ENCODE measurements around the gene TBKBP1. TPM values are rescaled to one million over a fixed set of nuclear protein-coding genes. Genes with fewer than 3 reads are reported as not detected.

The TBKBP1 gene
- polyA plus RNA-seq, 2 of the 4 experiments (the other 2 are of a cell fraction) = 3.4 to 9.3 TPM

DNA sequence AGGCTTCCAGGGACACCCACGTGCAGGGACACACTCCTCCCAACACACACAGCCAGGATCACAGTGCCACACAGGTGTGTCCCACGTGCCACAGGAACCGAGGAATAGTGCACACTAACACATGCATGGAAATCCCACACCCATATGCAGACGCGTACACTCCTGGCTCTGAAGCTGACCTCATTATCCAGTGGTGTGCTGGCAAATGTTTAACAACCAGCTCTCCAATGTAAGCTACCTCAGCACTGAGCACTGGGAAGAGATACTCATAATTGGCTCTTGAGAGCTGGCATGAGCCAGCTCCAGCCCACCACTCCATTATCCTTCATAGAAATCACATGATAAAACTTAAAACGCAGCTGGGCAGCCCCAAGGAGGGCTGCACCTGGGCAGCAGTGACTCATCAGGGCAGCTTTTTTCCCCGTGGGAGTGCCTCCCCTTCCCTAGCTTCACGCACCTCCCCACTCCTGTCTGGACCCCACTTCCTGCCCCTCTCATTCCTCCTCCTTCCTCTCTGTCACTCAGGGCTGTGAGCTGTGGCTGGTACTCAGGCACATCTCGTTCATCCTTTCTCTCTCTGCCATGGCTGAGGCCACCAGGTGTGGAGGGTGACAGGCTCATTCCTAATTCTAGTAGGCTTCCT is 24.1 kb downstream of the TBKBP1 start:
- Histone ChIP-seq H3K9me3 (no peaks in the 10 kb centered on the region), H3K4me3 (no peak overlapping the region), H3K4me1 (peaks cover 13% of the 10 kb centered on the region), H3K27ac (no peak overlapping the region), H3K4me2 (no peak overlapping the region)
- ChIA-PET CTCF (interaction anchor here (0.9 to 2.9 kb wide), 9 partner anchors 10 to 103 kb away, joined by 3 to 31 read pairs (median 5); partner anchors contain the start of genes OSBPL7 and TBX21), POLR2A (interaction anchor here (0.6 kb wide), 1 partner anchor 71 kb away, joined by 7 read pairs; no protein-coding TSS in a partner anchor)
- ATAC-seq (peak in 1 of 2 experiments; percentile 20; a peak in 3 of 6 replicates), FAIRE-seq (no peak), DNase-seq (ENCODE audit: low read depth in 1 of 2, low spot score in 1 of 2) (no peak)
- TF ChIP-seq MYC (IDR thresholded peaks at IDR 0.05; ENCODE audit: borderline replicate concordance, low read length) (no peak), KDM1A (IDR thresholded peaks at IDR 0.05; ENCODE audit: low read depth) (no peak), HOXB13 (CRISPR knock-in tag; IDR thresholded peaks at IDR 0.05; ENCODE audit: low read depth) (no peak), CBX2 (IDR thresholded peaks at IDR 0.05; ENCODE audit: borderline replicate concordance, low read depth) (no peak), TFCP2L1 (CRISPR knock-in tag; IDR thresholded peaks at IDR 0.05) (no peak), CHD2 (IDR thresholded peaks at IDR 0.05; ENCODE audit: low read length, partially characterized antibody) (no peak), ZC3H11A (IDR thresholded peaks at IDR 0.05) (no peak), PHF8 (IDR thresholded peaks at IDR 0.05; ENCODE audit: borderline replicate concordance, low read depth) (no peak), KDM5A (IDR thresholded peaks at IDR 0.05) (no peak), ZSCAN20 (CRISPR knock-in tag; IDR thresholded peaks at IDR 0.05) (no peak)
- TF ChIP-seq, protein P1, sequence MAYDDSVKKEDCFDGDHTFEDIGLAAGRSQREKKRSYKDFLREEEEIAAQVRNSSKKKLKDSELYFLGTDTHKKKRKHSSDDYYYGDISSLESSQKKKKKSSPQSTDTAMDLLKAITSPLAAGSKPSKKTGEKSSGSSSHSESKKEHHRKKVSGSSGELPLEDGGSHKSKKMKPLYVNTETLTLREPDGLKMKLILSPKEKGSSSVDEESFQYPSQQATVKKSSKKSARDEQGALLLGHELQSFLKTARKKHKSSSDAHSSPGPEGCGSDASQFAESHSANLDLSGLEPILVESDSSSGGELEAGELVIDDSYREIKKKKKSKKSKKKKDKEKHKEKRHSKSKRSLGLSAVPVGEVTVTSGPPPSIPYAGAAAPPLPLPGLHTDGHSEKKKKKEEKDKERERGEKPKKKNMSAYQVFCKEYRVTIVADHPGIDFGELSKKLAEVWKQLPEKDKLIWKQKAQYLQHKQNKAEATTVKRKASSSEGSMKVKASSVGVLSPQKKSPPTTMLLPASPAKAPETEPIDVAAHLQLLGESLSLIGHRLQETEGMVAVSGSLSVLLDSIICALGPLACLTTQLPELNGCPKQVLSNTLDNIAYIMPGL (CRISPR knock-in tag; IDR thresholded peaks at IDR 0.05; ENCODE audit: borderline replicate concordance) = no peak
- WGBS (ENCODE audit: missing lambda C conversion rate) = 29% methylated on average over 9 of the region's 9 CpGs

DNA sequence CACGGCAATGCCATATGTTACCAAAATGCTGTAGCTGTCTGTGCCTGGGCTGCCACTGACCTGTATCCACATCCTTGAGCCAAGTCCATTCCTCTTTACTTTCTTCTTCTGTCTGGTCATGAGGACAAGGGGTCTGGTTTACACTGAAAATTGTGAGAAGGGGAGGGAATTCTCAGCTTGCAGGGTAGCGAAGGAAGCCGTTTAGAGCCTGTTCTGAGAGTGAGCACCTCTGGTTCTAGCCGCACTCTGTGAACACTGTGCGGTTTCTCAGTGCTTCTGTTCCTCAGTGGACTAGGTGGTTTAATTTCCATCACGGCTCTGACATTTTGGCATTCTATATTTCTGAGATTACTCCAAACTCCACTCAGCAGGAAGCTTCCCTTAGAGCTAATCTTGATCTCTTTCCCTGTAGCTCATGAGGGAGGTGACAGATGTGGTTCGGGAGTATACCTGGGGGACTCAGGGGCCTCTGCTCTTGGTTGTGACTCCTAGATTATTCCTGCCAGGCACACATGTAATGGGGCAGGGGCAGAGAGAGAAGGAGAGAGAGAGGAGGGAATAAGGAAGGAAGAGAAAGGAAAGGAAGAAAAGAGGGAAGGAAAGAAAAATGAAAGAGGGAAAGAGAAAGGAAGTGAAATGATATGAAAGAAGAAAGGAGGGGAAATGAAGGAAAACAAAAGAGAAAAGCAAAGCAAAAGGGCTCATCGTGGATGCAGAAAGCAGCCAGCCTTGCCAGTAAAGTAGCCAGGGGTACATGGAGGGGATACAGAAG is 24.9 kb downstream of the TBKBP1 start:
- ChIA-PET CTCF (interaction anchor here (0.9 to 2.9 kb wide), 10 partner anchors 11 to 102 kb away, joined by 3 to 31 read pairs (median 4); partner anchors contain the start of genes OSBPL7 and TBX21), POLR2A (no interaction called here)
- no peak overlapping the region for H3K4me2 ChIP-seq

DNA sequence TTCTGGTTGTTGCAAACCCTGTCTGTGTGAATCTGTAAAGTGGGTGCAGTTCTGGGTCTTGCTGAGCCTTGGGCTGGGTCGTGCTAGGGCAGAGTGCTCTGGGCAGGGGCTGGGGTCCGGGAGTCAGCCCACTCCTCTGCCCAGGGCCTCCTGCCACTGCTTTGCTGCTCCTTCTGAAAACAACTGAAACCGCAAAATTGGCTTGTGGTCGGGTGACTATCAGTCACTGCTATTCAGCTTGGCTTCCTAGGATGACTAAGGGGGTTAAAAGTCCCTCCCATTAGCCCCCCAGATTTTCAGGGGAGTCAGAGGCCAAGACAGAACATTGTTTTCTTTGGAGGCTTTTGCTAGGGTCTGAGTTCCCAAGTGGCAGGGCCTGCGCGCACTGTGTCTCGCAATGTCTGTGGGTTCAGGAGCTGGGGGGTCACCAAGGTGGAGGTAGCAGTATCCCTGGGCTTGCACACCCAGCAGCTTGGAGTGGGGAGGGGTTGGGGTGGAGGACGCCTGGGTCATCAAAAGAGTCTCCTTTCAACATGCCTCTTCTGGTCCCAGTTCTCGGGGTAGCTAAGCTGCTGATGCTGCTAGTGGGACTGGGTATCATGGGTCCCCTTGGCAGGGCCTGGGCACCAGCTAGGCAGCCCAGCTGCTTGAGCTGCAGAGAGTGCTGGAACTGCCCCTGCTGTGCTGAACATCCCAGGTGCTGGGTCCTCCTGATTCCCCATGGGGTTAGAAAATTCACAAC is 25.6 kb downstream of the TBKBP1 start:
- Histone ChIP-seq H3K9me3 (no peaks in the 10 kb centered on the region), H3K4me1 (peaks cover 13% of the 10 kb centered on the region), H3K27ac (no peak overlapping the region), H3K4me2 (no peak overlapping the region), H3K4me3 (no peak overlapping the region)
- ATAC-seq = peak in 1 of 2 experiments; percentile 31; a peak in 3 of 6 replicates
- ChIA-PET POLR2A (no interaction called here), CTCF (interaction anchor here (0.6 to 2.9 kb wide), 6 partner anchors 11 to 21 kb away, joined by 3 to 31 read pairs (median 6); partner anchors contain the start of gene TBX21)
- FAIRE-seq = no peak
- WGBS (ENCODE audit: missing lambda C conversion rate) = 55% methylated on average over 9 of the region's 9 CpGs
- no peak for DNase-seq (ENCODE audit: low read depth in 1 of 2, low spot score in 1 of 2)
- TF ChIP-seq EHF (CRISPR knock-in tag; IDR thresholded peaks at IDR 0.05) = no peak
- TF ChIP-seq, protein P2, sequence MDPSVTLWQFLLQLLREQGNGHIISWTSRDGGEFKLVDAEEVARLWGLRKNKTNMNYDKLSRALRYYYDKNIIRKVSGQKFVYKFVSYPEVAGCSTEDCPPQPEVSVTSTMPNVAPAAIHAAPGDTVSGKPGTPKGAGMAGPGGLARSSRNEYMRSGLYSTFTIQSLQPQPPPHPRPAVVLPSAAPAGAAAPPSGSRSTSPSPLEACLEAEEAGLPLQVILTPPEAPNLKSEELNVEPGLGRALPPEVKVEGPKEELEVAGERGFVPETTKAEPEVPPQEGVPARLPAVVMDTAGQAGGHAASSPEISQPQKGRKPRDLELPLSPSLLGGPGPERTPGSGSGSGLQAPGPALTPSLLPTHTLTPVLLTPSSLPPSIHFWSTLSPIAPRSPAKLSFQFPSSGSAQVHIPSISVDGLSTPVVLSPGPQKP (IDR thresholded peaks at IDR 0.05; ENCODE audit: low read depth, low read length) = no peak
- TF ChIP-seq CBX8 (IDR thresholded peaks at IDR 0.05) = no peak
- TF ChIP-seq, protein P3, sequence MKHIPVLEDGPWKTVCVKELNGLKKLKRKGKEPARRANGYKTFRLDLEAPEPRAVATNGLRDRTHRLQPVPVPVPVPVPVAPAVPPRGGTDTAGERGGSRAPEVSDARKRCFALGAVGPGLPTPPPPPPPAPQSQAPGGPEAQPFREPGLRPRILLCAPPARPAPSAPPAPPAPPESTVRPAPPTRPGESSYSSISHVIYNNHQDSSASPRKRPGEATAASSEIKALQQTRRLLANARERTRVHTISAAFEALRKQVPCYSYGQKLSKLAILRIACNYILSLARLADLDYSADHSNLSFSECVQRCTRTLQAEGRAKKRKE (CRISPR knock-in tag; IDR thresholded peaks at IDR 0.05; ENCODE audit: low read depth) = no peak
- TF ChIP-seq CBX2 (IDR thresholded peaks at IDR 0.05; ENCODE audit: borderline replicate concordance, low read depth) = no peak
- no peak for TF ChIP-seq FOSB (CRISPR knock-in tag; IDR thresholded peaks at IDR 0.05)
- no peak for TF ChIP-seq JUNB (IDR thresholded peaks at IDR 0.05)
- TF ChIP-seq RARB (CRISPR knock-in tag; IDR thresholded peaks at IDR 0.05) = no peak
- no peak for TF ChIP-seq CEBPB (IDR thresholded peaks at IDR 0.05)

More for the DNA sequence above, 24.9 kb downstream of the TBKBP1 start:
- ATAC-seq (no peak; a peak in 1 of 6 replicates), FAIRE-seq (no peak), DNase-seq (ENCODE audit: low read depth in 1 of 2, low spot score in 1 of 2) (no peak)
- no peak for TF ChIP-seq RCOR1 (IDR thresholded peaks at IDR 0.05; ENCODE audit: low read depth, low read length)
- TF ChIP-seq TP53 (CRISPR knock-in tag; IDR thresholded peaks at IDR 0.05) = no peak
- no peak for TF ChIP-seq FOXS1 (CRISPR knock-in tag; IDR thresholded peaks at IDR 0.05)
- TF ChIP-seq ESRRA (IDR thresholded peaks at IDR 0.05; ENCODE audit: borderline replicate concordance, low read length) = no peak
- TF ChIP-seq RARB (CRISPR knock-in tag; IDR thresholded peaks at IDR 0.05) = no peak
- no peak for TF ChIP-seq RAD21 (conservative IDR thresholded peaks at IDR 0.05 in 1 of 2, IDR thresholded peaks at IDR 0.05 in 1 of 2)
- TF ChIP-seq KDM1A (IDR thresholded peaks at IDR 0.05; ENCODE audit: low read depth) = no peak
- no peak for TF ChIP-seq FOSB (CRISPR knock-in tag; IDR thresholded peaks at IDR 0.05)
- Histone ChIP-seq H3K4me3 (no peak overlapping the region), H3K4me1 (peaks cover 13% of the 10 kb centered on the region), H3K27ac (no peak overlapping the region), H3K9me3 (no peaks in the 10 kb centered on the region)
- WGBS (ENCODE audit: missing lambda C conversion rate) = 68% methylated on average over 8 of the region's 8 CpGs

All from A549 (cell line).